Erythroblast (primary cell): ENCODE results near the gene PKDCC.

Source experiments
- GATA1 ChIP-seq: IDR thresholded peaks from 2 replicates; pipeline ENCODE4 v1.6.1; 2011; ENCODE audit warnings: low read depth, mild to moderate bottlenecking, control low read depth, low read length, moderate library complexity
- POLR2A ChIP-seq: IDR thresholded peaks from 2 replicates; pipeline ENCODE4 v1.6.1; 2011; ENCODE audit warnings: mild to moderate bottlenecking, low read length

DNA sequence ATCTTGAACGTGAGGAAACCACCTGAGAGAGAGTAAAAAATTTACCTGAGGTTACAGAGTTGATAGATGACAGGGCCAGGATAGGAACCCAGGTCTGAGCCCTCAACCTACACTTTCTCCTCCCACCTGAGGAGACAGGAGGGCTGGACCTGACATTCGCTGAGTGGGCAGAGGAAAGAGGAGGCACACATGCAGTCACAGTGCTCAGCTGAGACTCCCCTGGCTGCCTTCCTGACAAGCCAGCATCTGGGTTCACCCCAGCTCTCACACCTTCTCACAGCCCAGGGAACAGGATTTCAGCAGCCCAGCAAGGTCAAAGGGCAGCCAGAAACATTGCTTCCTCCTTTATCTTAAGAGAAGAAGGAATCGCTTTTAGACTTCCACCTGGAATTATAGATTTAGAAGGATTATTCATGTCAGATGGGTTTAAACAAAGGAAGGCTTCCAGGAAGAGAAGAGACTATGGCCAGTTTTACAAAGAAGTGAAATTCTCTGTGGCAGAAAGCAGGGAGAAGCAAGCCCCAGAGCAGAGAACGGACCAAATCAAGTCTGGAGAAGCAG is 18.1 kb upstream of the PKDCC start:
- TF ChIP-seq POLR2A: no peak
- no peak for TF ChIP-seq GATA1
